OCI-LY1 (cell line): ENCODE data around the gene HYI.

ENCODE experiments used
- EZH2 ChIP-seq: fragments of 200-600 bp; sonication (generic), shearing (Covaris generic); IDR thresholded peaks from 2 replicates; pipeline ENCODE4 v1.8.0; 2017; ENCODE audit warnings: borderline replicate concordance, mixed run types, mild to moderate bottlenecking, antibody characterized with exemption, low read length, moderate library complexity, mixed read lengths
- TF ChIP-seq, protein P1 (sequence below): fragments of 200-600 bp; sonication (generic), shearing (Covaris generic); IDR thresholded peaks from 2 replicates; pipeline ENCODE4 v1.5.1; 2017; ENCODE audit warnings: mild to moderate bottlenecking, antibody characterized with exemption, low read length, moderate library complexity, mixed read lengths

DNA sequence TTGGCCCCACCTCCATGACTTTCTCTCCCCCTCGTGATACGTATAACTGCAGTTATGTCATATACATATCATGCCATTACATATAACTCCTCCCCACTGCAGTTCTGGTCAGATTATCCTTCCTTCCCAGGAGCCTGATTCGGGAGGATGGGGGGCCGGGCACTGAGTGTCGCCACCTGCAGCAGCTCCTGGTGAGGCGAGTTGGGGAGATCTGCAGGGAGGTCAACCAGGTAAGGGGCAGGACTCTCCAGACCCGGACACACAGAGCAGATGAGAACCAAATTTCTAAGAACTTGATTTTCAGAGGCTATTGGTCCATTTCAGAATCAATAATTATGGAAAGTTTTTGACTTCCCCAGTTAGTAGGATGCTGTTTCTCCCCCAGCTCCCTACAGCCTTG, 19.5 kb downstream of the HYI start:
- TF ChIP-seq, protein P1, sequence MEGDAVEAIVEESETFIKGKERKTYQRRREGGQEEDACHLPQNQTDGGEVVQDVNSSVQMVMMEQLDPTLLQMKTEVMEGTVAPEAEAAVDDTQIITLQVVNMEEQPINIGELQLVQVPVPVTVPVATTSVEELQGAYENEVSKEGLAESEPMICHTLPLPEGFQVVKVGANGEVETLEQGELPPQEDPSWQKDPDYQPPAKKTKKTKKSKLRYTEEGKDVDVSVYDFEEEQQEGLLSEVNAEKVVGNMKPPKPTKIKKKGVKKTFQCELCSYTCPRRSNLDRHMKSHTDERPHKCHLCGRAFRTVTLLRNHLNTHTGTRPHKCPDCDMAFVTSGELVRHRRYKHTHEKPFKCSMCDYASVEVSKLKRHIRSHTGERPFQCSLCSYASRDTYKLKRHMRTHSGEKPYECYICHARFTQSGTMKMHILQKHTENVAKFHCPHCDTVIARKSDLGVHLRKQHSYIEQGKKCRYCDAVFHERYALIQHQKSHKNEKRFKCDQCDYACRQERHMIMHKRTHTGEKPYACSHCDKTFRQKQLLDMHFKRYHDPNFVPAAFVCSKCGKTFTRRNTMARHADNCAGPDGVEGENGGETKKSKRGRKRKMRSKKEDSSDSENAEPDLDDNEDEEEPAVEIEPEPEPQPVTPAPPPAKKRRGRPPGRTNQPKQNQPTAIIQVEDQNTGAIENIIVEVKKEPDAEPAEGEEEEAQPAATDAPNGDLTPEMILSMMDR, result no peak
- TF ChIP-seq EZH2, result no peak
